H1 (cell line): Measurements from ENCODE around the gene CSNK2B. TPM values are rescaled to one million over a fixed set of nuclear protein-coding genes. Genes with fewer than 3 reads are reported as not detected.

Source experiments
- ASH2L ChIP-seq: fragments of 200-600, 300-600 bp; sonication (generic); IDR thresholded peaks from one replicate; pipeline ENCODE4 v1.7.1; 2017; ENCODE audit warnings: low read length
- BACH1 ChIP-seq: IDR thresholded peaks from 2 replicates; pipeline ENCODE4 v1.6.1; 2012; ENCODE audit warnings: low read length, improper control_type of control experiment
- CHD1 ChIP-seq: IDR thresholded peaks from 2 replicates; pipeline ENCODE4 v1.6.1; 2012; ENCODE audit warnings: low read depth, low read length, improper control_type of control experiment
- CTBP2 ChIP-seq: IDR thresholded peaks from 2 replicates; pipeline ENCODE4 v1.7.0; 2011; ENCODE audit warnings: borderline replicate concordance, mild to moderate bottlenecking, moderate library complexity, mixed read lengths, low read length; ENCODE audit not compliant: insufficient read depth, insufficient read length
- GTF2F1 ChIP-seq: IDR thresholded peaks from 2 replicates; pipeline ENCODE4 v1.6.1; 2012; ENCODE audit warnings: low read depth, low read length, improper control_type of control experiment, borderline replicate concordance
- HDAC2 ChIP-seq, 2 experiments: fragments of 300-600 bp in 1 of 2; sonication (generic) in 1 of 2; IDR thresholded peaks; 2 replicates each; pipeline ENCODE4 v1.6.1; 2011 to 2012; ENCODE audit warnings: low read depth in 2 of 2, low read length in 2 of 2, mild to moderate bottlenecking in 2 of 2, moderate library complexity in 2 of 2, borderline replicate concordance in 1 of 2, inconsistent platforms in 1 of 2
- JUND ChIP-seq: IDR thresholded peaks from 2 replicates; pipeline ENCODE4 v1.6.1; 2011; ENCODE audit warnings: mild to moderate bottlenecking, improper control_type of control experiment, low read length
- NANOG ChIP-seq: IDR thresholded peaks from 2 replicates; pipeline ENCODE4 v1.6.1; 2011; ENCODE audit warnings: low read length, low read depth, mild to moderate bottlenecking, inconsistent platforms; ENCODE audit not compliant: insufficient read depth, poor library complexity, severe bottlenecking
- PHF8 ChIP-seq: fragments of 200-600 bp; sonication (generic); conservative IDR thresholded peaks from 2 replicates; pipeline ENCODE4 v1.7.1; 2012; ENCODE audit warnings: low read depth, mild to moderate bottlenecking, inconsistent platforms, low read length, moderate library complexity
- POU5F1 ChIP-seq: IDR thresholded peaks from 2 replicates; pipeline ENCODE4 v1.6.1; 2011; ENCODE audit warnings: low read depth, mild to moderate bottlenecking, low read length, moderate library complexity
- RNF2 ChIP-seq: fragments of 200-900, 300-1000 bp; sonication (generic); IDR thresholded peaks from 2 replicates; pipeline ENCODE4 v1.7.1; 2016; ENCODE audit warnings: borderline replicate concordance, low read depth, mild to moderate bottlenecking, antibody characterized with exemption, low read length; ENCODE audit not compliant: poor library complexity, severe bottlenecking; ENCODE audit errors: missing control alignments
- SRF ChIP-seq: IDR thresholded peaks from 2 replicates; pipeline ENCODE4 v1.6.1; 2011; ENCODE audit warnings: mild to moderate bottlenecking, low read depth, low read length, moderate library complexity
- TAF1 ChIP-seq: IDR thresholded peaks from 2 replicates; pipeline ENCODE4 v1.6.1; 2011; ENCODE audit warnings: mild to moderate bottlenecking, low read depth, low read length
- TCF12 ChIP-seq: IDR thresholded peaks from 2 replicates; pipeline ENCODE4 v1.6.1; 2011; ENCODE audit warnings: low read depth, mild to moderate bottlenecking, low read length
- YY1 ChIP-seq: IDR thresholded peaks from 2 replicates; pipeline ENCODE4 v1.6.1; 2011; ENCODE audit warnings: low read depth, mild to moderate bottlenecking, low read length
- polyA plus RNA-seq, 7 experiments: library from polyadenylated mRNA; depleted of rRNA in 3 of 7; stranded (reverse) in 5 of 7; unstranded in 2 of 7; fragments of >200 nt in 5 of 7; fragments of 200-250 nt in 2 of 7; gene quantifications; 1 replicate in 5 of 7; 2 replicates in 1 of 7; 4 replicates in 1 of 7; pipeline versions ENCODE4 v1.2.1 to v1.2.3, GENCODE V29; 2011 to 2013; ENCODE audit warnings: missing spikeins in 2 of 7, mixed read lengths in 2 of 7
- total RNA-seq: library from RNA; stranded (reverse); fragmentation: NEBNext Ultra II Directional; extraction: Animal tissue kit (Norgen Biotek cat#: 25700); gene quantifications from 2 replicates; pipeline ENCODE4 v1.2.1, GENCODE V29; 2021
- TF ChIP-seq, protein P1 (sequence below): IDR thresholded peaks from 2 replicates; pipeline ENCODE4 v1.6.1; 2012; ENCODE audit warnings: low read length, inconsistent platforms
- TF ChIP-seq, protein P2 (sequence below): IDR thresholded peaks from 2 replicates; pipeline ENCODE4 v1.6.1; 2011; ENCODE audit warnings: low read depth, mild to moderate bottlenecking, low read length; ENCODE audit not compliant: insufficient read depth
- TF ChIP-seq, protein P3 (sequence below), 3 experiments: IDR thresholded peaks; 1 replicate in 2 of 3; 2 replicates in 1 of 3; pipeline versions ENCODE4 v1.5.1 to v1.6.1; 2011; ENCODE audit warnings: low read length in 3 of 3, mild to moderate bottlenecking in 3 of 3, inconsistent platforms in 2 of 3, low read depth in 1 of 3, moderate library complexity in 1 of 3; ENCODE audit not compliant: insufficient read depth in 1 of 3; ENCODE audit errors: control extremely low read depth in 1 of 3

The CSNK2B gene
- total and polyA plus RNA-seq, 2 of the 8 experiments (the other 6 are each of a cell fraction or from before 2014, with no cell fraction given) = 169 to 208 TPM

DNA sequence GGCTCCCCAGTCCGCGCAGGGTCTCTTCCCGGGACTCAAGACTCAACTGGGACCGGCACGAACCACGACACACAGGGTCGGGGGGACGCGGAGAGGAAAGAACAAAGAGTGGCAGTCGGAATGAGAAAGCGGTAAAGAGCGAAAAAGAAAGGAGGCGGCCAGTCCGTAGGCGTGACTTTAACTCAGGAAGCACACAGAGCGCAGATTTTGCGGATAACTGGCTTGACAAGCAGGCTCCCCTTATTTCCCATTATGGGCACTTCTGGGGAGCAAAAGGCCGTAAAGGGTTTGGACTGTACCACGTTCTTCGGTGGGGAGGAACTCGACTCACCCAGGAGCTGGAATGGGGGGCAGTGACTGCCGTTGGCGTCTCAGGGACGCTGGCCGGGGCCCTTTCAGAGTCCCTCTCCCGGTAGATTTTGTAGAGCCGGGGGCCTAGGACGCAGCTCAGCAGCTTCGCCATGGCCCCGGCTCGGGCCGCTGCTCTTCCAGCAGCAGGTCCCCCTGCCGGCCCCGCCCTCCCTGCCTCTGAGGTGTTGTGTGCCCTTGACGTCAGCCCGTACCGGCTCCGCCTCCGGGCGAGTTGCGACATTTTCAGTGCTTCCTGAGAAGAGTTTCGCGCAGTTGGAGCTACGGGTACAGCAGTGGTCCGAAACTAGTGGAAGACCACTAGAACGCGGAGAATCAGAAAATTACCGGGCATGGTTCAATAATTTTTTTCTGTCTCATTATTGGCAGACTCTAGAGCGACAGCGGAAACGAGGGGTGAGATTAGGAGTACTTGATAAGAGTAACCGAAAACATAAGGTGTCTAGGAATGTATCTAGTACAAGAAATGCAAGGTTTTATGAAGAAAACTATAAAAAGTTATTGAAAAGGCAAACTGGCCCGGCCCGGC, 37.2 kb downstream of the CSNK2B start, which contains the start of gene ABHD16A (continued):
- TF ChIP-seq POU5F1 (no peak), JUND (peak; percentile 83; the same call in 1 of the 2 replicates), HDAC2 (IDR thresholded peaks at IDR 0.05; ENCODE audit: borderline replicate concordance in 1 of 2, low read depth in 2 of 2, low read length in 2 of 2) (no peak), GTF2F1 (no peak), TCF12 (no peak), ASH2L (peak; percentile 58), TAF1 (peak; percentile 69), SRF (no peak), NANOG (no peak), YY1 (peak; percentile 53; the same call in 1 of the 2 replicates), BACH1 (no peak), CHD1 (peak; percentile 92), RNF2 (no peak), CTBP2 (no peak), PHF8 (peak; percentile 96)
- TF ChIP-seq, protein P1, sequence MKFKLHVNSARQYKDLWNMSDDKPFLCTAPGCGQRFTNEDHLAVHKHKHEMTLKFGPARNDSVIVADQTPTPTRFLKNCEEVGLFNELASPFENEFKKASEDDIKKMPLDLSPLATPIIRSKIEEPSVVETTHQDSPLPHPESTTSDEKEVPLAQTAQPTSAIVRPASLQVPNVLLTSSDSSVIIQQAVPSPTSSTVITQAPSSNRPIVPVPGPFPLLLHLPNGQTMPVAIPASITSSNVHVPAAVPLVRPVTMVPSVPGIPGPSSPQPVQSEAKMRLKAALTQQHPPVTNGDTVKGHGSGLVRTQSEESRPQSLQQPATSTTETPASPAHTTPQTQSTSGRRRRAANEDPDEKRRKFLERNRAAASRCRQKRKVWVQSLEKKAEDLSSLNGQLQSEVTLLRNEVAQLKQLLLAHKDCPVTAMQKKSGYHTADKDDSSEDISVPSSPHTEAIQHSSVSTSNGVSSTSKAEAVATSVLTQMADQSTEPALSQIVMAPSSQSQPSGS = peak; percentile 83
- TF ChIP-seq, protein P2, sequence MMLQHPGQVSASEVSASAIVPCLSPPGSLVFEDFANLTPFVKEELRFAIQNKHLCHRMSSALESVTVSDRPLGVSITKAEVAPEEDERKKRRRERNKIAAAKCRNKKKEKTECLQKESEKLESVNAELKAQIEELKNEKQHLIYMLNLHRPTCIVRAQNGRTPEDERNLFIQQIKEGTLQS = no peak
- TF ChIP-seq, protein P3, sequence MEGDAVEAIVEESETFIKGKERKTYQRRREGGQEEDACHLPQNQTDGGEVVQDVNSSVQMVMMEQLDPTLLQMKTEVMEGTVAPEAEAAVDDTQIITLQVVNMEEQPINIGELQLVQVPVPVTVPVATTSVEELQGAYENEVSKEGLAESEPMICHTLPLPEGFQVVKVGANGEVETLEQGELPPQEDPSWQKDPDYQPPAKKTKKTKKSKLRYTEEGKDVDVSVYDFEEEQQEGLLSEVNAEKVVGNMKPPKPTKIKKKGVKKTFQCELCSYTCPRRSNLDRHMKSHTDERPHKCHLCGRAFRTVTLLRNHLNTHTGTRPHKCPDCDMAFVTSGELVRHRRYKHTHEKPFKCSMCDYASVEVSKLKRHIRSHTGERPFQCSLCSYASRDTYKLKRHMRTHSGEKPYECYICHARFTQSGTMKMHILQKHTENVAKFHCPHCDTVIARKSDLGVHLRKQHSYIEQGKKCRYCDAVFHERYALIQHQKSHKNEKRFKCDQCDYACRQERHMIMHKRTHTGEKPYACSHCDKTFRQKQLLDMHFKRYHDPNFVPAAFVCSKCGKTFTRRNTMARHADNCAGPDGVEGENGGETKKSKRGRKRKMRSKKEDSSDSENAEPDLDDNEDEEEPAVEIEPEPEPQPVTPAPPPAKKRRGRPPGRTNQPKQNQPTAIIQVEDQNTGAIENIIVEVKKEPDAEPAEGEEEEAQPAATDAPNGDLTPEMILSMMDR (IDR thresholded peaks at IDR 0.05; ENCODE audit: control extremely low read depth in 1 of 3, insufficient read depth in 1 of 3, low read depth in 1 of 3, low read length in 3 of 3) = no peak
